SKM-1 (cell line): ENCODE measurements around the gene DLG4.
"Not testable (repeated sequence)": the region's sequence is repeated elsewhere in the genome, so short reads cannot be mapped to it uniquely, and the experiment has no call there.

ENCODE experiments used
- DNase-seq: peaks from one replicate; lab custom pipeline; 2025; ENCODE audit not compliant: unreplicated experiment; lab: John Stamatoyannopoulos, UW

The DLG4 gene

DNA sequence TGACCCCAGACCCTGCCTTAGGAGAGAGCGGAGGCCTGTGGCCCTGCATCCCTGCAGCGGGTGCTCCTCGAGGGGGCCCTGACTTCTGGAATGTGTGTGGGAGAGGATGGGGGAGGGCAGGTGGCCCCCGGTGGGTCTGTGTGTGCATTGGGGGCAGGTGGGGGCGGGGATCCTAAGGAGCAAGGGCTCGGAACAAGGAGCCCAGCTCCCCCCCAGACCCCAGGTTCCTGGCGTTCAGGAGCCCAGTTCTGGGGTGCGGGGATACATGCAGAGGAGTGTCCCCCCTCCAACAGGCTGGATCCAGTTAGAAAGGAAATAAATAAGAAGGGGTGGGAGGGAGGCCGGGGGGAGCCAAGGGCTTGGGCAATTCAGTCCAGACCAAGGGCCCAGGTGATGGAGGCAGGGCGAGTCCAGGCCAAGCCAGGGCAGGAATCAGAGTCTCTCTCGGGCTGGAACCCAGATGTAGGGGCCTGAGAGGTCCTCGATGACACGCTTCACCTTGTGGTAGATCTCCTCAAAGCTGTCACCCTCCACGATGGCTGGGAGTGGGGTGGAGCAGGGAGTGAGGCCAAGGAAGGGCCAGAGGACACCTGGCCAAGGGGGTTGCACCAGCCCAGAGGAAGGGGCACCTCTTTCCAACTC lies 29.2 kb downstream of the DLG4 start:
- no peak for DNase-seq

DNA sequence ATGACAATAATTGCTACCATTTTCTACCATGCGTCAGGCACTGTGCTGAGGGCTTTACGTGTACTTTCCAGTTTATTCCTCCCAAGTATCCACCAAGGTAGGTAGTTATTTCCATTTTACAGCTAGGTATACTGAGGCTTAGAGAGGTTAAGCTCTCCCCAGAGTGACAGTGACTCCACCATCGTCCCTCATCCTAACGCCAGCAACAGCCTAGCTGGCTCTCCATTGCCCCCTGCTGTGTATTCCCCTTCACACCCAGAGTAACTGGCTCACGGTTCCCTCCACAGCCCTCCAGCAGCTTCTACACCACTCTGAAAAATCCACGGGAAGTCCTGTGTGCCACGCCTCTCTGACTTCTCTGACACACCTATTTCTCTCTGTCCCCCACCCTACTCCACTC lies 33.4 kb downstream of the DLG4 start:
- DNase-seq, result no peak

DNA sequence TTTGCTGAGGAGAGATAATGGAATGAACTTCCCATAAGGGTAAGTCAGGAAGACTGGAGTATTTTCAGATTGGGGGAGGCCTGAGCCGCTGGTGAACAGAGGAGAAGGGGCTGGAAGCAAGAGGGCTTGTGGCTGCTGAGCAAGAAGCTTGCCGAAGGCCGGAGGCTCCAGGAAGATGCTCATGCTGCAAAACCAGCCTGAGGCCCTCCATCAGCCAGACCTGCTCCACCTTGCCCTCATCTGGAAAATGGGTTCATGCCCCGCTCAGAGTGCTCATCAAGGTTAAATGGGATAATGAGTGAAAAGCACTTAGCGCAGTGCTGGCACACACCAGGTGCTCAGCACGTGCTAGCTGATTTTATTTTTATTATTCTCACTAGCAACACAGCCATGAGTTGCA lies 35.0 kb downstream of the DLG4 start:
- no peak for DNase-seq

DNA sequence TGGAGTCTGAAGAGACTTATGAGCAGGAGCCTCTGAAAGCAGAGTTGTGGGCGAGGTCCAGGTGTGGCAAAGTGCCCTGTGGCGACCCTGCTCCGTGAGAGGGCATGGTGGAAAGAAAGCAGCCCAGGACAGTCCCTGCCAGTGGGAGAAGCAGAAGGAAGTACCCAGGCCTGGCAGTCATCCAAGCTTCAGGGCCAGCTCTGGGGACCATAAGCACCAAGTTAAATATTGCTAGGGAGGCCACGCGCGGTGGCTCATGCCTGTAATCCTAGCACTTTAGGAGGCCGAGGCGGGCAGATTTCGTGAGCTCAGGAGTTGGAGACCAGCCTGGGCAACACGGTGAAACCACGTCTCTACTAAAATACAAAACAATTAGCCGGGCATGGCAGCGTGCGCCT lies 35.5 kb downstream of the DLG4 start:
- no peak for DNase-seq

DNA sequence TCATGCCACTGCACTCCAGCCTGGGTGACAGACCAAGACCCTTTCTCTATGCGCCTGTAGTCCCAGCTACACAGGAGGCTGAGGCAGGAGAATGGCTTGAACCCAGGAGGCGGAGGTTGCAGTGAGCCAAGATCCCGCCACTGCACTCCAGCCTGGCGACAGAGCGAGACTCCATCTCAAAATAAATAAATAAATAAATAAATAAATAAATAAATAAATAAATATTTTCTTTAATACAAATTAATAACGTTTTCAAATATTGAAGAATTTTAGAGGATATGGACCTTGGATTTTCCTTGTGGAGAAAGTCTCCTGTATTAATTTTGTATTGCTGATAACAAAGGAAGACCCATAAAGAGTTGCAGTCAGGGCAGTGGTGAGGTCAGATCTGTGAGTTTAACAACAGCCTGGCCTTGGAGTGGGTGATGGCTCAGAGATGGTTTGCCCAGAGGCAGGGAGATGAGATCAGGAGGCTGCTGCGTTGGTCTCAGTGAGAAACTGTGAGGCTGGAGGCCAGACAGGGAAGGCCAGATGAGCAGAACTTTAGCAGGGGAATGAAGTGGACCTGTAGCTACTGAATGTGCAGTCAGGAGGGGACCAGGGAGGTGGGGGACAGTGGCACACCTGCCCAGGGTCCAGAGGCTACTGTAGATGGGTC lies 36.1 kb downstream of the DLG4 start:
- DNase-seq, result no peak

DNA sequence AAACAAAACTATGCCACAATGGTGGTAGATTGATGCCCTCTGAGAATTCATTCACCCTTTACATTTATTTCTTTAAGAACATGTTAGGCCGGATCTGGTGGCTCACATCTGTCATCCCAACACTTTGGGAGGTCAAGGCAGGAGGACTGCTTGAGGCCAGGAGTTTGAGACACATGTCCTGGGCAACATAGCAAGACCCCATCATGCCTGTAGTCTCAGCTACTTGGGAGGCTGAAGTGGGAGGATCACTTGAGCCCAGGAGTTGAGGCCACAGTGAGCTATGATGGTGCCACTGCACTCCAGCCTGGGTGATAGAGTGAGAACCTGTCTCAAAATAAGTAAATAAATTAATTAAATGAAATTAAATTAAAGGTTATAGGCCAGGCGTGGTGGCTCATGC lies 37.5 kb downstream of the DLG4 start:
- DNase-seq, result not testable (repeated sequence)

DNA sequence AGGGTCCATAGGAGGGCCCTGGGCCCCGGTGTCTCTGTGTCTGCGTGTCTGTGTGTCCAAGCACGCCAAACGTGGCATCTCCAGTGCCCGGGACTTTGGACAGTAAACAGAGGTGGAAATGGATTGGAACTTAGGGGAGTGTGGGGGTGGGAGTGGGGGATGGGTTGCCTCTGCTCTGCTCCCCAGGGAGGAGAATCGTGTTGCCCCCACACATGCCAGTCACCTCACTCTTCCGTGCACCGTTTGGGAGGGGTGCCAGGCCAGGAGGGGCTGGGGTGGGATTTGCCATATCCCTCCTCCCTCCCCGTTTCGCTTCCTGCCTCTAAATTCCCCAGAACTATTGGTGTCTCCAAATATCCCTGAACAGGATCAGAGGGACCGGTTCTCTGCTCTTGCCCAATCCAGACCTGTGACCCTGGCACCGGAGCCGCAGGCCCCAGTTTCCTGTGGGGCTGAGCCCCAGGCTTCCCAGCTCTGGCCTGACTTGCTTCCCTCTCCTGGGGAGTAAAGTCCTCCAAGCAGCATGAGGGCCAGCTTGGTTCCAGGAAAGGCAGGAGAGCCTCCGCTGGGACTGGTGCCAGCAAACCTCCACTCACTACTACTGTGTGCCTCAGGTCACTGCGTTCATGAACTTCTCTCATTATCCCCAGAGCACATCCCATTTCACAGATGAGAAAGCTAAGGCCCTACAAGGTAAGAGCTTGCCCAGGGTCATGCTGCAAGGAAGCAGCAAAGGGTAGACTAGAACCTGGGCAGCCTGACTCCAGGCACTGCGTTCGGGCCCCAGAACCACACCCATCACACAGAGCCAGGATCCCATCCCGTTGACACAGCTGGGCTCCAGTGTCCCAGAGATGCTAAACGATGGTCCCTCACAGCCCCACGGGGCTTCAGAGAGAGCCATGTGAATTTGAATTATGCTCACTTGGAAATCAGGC lies 40.0 kb downstream of the DLG4 start, which contains the start of gene ASGR1:
Gene ASGR1 (minus strand): TSS at position 54 of the 938 bp plus-strand sequence. CDS start 807 bp downstream, outside the sequence.
- no peak for DNase-seq

DNA sequence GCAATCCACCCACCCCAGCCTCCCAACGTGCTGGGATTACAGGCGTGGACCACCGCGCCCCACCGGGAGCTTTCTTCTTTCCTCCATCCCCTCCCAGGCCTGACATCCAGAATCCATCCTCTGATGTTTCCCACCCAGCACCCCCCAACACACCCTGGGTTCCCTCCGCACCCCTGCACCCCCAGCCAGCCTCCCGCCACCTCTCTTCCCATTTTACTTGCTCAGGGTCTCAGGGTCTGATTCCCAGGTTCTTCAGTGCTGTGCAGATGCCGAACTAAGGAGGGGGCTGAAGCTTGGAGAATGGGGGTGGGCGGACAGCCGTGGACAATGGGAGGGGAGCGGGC lies 40.7 kb downstream of the DLG4 start:
- no peak for DNase-seq

DNA sequence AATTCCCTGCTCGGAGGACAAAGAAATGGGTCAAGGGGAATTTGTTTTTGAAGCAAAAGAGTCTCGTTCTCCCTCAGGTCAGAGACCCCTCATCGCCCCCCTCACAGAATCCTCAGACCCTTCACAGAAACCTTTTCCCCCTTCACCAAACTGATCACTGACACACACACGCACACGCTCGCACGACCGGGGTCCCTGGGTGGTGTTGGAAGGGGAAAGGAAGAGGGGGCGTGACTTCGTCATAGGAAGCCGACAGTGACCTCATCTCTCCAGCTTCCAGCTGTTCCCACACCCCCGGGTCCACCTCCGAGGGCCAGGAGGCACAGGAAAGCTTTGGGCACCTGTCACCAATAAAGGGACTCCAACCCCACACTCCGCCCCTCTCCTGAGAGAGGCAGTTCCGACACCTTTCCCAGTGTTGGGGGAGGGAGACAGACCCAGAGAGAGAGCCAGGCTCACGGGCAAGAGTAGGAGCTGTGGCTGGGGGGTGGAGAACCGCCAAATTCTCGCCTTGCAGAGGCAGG lies 41.6 kb downstream of the DLG4 start:
- no peak for DNase-seq

DNA sequence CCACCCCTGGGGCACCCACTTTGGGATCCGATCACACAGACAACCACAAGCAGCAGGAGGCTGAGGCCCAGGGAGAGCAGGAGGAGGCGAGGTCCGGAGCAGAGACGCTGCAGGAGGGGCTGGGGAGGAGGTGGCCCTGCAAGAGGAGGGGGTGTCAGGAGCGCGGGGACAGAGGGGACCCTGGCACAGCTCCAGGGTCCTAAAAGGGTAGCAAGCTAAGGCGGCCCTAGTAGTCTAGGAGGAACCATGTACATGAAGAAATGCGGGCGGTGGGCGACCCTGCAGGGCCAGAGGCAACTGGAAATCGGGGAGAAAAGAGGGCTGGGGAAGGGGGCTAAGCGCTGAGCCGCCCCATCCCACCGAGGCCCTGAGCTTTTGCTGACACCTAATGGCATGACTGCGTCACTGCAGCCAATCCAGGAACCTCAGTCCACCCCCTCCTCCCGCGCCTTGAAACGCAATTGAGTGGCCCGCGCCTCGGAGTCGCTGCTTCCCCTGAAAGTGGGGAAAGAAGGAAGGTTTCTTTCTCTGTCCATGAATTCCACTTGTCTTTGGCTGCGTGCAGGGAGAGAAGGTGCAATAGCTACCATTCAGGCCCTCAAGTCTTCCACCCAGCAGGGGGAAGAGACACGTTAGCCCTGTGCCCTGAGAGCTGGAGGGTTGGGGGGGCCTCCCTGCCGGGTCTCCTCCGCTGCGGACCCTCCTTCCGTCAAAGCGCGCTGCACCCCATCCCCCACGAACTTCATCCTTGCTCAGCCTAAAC lies 42.3 kb downstream of the DLG4 start:
- DNase-seq, result no peak

DNA sequence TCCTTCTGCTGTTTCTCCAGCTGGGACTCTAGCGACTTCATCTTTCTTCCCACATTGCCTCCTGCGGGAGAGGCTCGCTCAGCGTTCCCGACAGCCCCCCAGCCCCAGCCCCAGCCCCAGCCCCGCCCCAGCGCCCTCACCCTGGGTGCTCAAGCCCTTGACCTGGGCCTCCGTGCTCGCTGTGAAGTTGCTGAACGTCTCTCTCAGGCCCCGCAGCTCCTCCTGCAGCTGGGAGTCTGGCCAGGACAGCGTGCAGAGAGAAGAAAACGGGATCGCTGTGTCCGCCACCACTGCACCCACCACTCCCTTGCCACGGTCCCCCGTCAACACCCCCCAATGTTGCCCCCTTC lies 42.8 kb downstream of the DLG4 start:
- no peak for DNase-seq

DNA sequence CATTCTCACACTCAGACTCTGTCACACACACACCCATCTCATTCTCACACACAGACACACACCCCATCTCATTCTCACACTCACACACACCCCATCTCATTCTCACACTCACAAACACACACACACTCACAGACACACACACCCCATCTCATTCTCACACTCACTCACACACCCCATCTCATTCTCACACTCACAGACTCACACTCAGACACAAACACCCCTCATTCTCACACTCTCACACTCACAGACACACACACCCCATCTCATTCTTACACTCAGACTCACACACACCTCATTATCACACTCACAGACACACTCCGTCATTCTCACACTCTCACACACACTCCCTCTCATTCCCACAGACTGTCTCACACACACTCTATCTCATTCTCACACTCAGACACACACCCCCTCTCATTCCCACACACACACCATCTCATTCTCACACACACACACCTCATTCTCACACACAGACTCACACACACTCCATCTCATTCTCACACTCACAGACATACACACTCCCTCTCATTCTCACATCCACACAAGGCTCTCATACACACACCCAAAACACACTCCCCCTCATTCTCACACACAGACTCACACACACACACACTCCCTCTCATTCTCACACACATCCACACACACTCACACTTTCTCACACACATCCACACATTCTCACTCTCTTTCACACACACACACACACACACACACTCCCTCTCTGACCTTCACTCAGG lies 43.4 kb downstream of the DLG4 start:
- DNase-seq, result no peak

DNA sequence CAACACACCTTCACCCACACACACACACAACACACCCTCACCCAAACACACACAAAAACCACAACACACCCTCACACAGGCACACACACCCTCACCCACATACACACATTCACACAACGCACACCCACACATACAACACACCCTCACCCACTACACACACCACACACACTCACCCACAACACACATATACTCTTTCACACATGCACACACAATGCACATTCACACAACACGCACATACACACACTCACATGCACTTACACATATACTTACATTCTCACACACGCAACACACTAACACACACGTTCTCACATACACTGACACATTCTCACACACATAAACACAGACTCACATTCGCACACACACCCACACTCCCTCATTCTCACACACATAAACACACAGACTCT lies 44.3 kb downstream of the DLG4 start:
- DNase-seq, result no peak

DNA sequence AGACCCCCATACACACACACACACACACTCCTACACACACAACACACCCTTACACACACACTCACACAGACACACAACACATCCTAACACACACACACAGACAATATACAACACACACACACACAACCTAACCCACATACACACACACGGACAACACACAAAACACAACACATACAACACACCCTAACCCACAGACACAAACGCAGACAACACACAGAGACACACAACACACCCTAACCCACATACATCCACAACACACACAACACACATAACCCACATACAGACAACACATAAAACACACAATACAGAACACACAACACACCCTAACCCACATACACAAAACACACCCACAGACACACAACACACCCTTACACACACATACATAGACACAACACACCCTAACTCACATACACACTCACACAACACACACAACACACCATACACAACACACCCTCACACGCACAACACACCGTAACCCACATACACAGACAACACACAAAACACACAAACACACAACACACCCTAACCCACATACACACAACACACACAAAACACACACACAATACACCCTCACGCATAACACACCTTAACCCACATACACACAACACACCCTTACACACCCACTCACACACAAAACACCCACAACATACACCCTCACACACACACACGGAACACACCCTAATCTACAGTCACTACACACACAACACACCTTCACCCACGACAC lies 44.9 kb downstream of the DLG4 start:
- no peak for DNase-seq

DNA sequence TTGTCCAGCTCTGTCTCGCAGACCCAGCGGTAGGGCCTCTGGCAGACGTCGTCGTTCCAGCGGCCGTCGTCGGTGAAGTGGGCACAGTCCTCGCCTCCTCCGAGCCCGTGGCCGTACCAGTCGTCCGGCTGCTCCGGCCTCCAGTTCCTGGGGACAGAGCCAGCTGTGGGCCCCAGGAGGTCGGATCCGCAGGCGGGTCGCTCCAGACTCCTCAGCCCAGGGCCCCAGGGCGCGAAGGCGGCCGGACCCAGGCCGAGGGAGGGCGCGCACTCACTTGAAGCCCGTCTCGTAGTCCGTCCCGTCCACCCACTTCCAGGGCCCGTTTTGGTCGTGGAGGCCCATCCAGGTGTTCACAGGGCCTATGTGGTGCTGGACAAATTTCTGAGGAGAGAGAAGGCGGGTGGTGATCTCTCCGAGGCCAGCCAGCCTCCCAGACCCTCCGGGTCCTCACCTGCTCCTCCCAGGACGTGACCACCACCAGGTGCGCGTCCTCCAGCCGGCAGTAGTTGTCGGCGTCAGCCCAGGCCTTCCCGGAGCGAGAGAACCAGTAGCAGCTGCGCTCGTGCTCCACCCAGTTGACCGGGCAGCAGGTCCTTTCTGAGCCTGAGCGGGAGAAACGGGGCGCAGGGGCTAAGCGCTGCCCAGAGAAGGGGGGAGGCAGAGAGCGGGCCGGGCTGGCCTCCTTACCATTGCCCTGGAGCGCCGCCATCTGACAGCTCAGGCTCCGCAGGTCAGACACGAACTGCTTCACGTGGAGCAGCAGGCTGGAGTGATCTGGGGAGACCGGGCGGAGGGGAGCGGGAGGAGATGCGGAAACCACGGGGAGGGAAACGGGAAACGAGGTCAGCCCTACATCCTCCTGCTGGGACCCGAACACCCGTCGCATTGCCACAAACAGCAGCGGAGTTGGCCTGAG lies 45.7 kb downstream of the DLG4 start:
- DNase-seq, result no peak

DNA sequence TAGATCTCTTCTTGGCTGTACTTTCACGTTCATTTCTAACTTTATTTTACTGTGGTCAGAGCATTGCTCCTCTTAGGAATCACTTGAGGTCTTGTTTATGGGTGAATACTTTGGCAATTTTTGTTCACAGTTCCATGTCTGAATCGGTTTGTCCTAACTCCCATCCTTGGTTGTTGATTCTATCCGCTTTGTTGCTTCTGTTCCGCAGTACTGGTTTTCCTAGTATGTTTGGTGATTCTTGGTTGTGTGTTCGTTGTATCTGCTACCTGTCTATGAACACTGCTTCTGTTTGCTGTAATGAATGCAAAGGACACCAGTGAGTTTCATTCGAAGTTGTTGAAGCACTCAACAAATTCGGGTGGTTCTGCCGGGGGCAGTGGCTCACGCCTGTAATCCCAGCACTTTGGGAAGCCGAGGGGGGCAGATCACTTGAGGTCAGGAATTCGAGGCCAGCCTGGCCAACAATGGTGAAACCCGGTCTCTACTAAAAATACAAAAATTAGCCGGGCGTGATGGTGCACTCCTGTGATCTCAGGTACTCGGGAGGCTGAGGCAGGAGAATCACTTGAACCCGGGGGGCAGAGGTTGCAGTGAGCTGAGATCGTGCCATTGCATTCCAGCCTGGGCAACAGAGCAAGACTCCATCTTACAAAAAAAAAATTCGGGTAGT lies 47.0 kb downstream of the DLG4 start:
- DNase-seq, result not testable (repeated sequence)

DNA sequence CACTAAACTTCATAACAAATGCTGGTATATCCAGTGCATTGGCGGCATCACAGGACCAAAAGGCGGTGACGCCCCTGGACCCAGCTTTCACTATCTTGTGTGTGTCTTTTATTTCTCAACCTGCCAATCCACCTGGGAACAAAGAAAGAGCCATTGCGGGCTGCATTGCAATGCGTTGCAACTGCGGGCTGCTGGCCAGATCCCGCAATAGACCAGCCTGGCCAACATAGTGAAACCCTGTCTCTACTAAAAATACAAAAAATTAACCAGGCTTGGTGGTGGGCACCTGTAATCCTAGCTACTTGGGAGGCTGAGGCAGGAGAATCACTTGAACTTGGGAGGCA lies 50.1 kb downstream of the DLG4 start:
- DNase-seq, result not testable (repeated sequence)

DNA sequence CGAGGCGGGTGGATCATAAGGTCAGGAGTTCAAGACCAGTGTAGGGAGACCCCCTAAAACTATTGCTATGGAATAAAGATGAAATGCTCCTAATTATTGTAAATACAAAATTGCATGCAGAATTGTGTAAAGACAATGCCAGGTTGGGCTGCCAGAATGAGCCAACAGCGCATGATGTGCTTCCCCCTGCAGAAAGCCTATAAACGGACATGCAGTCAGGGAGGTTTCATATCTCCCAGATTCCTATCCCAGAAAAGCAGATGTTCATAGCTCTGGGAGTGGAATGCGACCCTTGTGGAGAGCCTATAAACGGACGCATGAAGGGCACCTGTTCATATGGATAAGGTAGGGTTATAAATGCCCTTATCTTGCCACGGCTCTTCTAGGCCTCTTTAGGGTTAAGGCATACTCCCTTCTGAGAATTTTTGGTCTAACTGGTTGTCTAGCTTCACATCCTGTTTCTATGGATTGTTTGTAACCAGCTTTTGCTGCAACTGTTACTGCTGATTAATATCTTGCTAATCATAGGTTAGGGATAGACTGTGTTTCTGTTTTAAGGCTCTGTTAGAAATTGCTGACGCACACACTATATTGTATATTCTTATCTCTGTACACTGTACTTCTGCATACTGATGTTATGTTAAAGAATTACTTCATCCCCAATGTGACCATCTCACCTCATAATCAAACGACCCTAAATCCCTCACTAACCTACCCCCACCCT lies 50.6 kb downstream of the DLG4 start:
- not testable (repeated sequence) for DNase-seq
